ENCODE results near the gene SLC4A2. TPM values are rescaled to one million over a fixed set of nuclear protein-coding genes. Genes with fewer than 3 reads are reported as not detected.

Gene SLC4A2
- total and polyA plus RNA-seq, 4 donors = 27.5 to 98.8 (median 72.6) TPM

DNA sequence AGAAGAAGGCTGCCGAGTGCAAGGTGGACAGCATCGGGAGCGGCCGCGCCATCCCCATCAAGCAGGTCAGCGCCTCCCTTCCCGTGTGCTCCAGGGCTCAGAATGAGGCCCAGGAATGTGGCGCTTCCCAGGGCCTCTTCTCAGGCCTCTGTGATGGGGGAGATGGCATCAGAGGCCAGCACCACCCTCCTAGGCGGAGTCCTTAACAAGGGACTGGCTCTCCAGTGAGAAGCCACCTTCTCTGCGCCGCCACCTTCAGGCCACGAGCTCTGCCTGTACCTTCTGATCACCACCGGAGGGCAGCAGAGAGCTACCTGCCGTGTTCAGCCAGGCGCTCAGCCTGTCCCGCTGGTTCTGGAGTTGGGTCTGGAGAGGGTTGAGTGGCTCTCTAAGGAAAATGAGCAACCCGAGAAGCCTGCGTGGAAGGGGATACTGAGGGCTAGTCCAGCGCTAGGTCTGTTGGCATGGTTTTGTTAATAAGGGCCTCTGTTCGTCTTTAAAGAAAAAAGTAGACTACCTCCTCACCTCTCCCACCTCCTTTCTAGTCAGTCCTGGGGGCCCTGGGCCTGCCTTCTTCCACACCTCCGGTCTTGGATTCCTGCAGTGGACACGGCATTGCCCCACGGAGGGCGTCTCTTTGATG is 64.6 kb downstream of the SLC4A2 start:
- Histone ChIP-seq H3K27me3 (ENCODE audit: control insufficient read depth in 4 of 4, insufficient read depth in 4 of 4, low read length in 3 of 4) (no peaks in the 10 kb centered on the region), H3K4me1 (ENCODE audit: control insufficient read depth in 4 of 4, insufficient read depth in 4 of 4, low read length in 3 of 4) (no peaks in the 10 kb centered on the region), H3K9ac (ENCODE audit: low read depth in 1 of 2, low read length in 2 of 2) (no peak overlapping the region), H3K36me3 (ENCODE audit: control insufficient read depth in 4 of 4, insufficient read depth in 3 of 4, low read depth in 1 of 4, low read length in 3 of 4) (peaks cover 7 to 34% (median 14%) of the 10 kb centered on the region in 4 donors), H3K4me3 (ENCODE audit: low read depth in 1 of 3, low read length in 3 of 3) (no peak overlapping the region), H3K9me3 (ENCODE audit: control insufficient read depth in 4 of 4, low read length in 3 of 4) (no peaks in the 10 kb centered on the region), H3K27ac (ENCODE audit: low read depth in 1 of 2, low read length in 2 of 2) (peak overlapping the region in 1 of 2 donors; percentile 32)
- TF ChIP-seq RXRA (IDR thresholded peaks at IDR 0.05) (no peak), MAX (IDR thresholded peaks at IDR 0.05) (no peak), RAD21 (IDR thresholded peaks at IDR 0.05) (peak; percentile 83 to 90), SP1 (IDR thresholded peaks at IDR 0.05) (no peak), ZBTB33 (IDR thresholded peaks at IDR 0.05) (no peak), CTCF (IDR thresholded peaks at IDR 0.05; ENCODE audit: low read depth, low read length, missing input control) (peak; percentile 93), ATF3 (IDR thresholded peaks at IDR 0.05) (no peak)
- peak; percentile 87 for DNase-seq (ENCODE audit: low spot score)
- WGBS = 53% methylated on average over 24 of the region's 24 CpGs

DNA sequence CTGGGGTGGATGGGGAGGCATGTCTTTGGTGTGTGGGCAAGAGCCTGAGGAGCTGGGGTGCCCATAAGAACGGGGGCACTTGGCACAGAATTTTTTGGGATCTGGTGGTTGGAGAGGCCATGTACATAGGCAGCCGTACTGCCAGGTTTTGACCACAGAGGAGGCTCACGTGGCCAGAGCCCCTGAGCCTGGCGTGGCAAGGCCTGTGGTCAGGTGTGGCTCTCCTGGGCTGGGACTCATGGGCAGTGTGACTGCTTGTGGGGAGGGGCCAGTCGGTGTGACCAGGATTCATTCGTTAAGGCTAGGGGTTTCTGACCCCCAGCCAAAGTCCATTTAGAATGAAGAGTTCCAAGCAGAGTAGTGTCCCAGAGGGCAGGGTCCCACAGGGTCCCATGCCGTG is 65.1 kb downstream of the SLC4A2 start:
- Histone ChIP-seq H3K36me3 (ENCODE audit: control insufficient read depth in 4 of 4, insufficient read depth in 3 of 4, low read depth in 1 of 4, low read length in 3 of 4) (peaks cover 2 to 30% (median 14%) of the 10 kb centered on the region in 4 donors), H3K4me1 (ENCODE audit: control insufficient read depth in 4 of 4, insufficient read depth in 4 of 4, low read length in 3 of 4) (no peaks in the 10 kb centered on the region), H3K4me3 (ENCODE audit: low read depth in 1 of 3, low read length in 3 of 3) (no peak overlapping the region), H3K27me3 (ENCODE audit: control insufficient read depth in 4 of 4, insufficient read depth in 4 of 4, low read length in 3 of 4) (no peaks in the 10 kb centered on the region), H3K27ac (ENCODE audit: low read depth in 1 of 2, low read length in 2 of 2) (no peak overlapping the region), H3K9me3 (ENCODE audit: control insufficient read depth in 4 of 4, low read length in 3 of 4) (no peaks in the 10 kb centered on the region), H3K9ac (ENCODE audit: low read depth in 1 of 2, low read length in 2 of 2) (no peak overlapping the region)
- 87% methylated on average over 7 of the region's 7 CpGs for WGBS
- TF ChIP-seq TAF1 (conservative IDR thresholded peaks at IDR 0.05) = no peak
- no peak for TF ChIP-seq MAX (IDR thresholded peaks at IDR 0.05)
- TF ChIP-seq RAD21 (IDR thresholded peaks at IDR 0.05) = no peak
- TF ChIP-seq, protein P1, sequence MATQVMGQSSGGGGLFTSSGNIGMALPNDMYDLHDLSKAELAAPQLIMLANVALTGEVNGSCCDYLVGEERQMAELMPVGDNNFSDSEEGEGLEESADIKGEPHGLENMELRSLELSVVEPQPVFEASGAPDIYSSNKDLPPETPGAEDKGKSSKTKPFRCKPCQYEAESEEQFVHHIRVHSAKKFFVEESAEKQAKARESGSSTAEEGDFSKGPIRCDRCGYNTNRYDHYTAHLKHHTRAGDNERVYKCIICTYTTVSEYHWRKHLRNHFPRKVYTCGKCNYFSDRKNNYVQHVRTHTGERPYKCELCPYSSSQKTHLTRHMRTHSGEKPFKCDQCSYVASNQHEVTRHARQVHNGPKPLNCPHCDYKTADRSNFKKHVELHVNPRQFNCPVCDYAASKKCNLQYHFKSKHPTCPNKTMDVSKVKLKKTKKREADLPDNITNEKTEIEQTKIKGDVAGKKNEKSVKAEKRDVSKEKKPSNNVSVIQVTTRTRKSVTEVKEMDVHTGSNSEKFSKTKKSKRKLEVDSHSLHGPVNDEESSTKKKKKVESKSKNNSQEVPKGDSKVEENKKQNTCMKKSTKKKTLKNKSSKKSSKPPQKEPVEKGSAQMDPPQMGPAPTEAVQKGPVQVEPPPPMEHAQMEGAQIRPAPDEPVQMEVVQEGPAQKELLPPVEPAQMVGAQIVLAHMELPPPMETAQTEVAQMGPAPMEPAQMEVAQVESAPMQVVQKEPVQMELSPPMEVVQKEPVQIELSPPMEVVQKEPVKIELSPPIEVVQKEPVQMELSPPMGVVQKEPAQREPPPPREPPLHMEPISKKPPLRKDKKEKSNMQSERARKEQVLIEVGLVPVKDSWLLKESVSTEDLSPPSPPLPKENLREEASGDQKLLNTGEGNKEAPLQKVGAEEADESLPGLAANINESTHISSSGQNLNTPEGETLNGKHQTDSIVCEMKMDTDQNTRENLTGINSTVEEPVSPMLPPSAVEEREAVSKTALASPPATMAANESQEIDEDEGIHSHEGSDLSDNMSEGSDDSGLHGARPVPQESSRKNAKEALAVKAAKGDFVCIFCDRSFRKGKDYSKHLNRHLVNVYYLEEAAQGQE (IDR thresholded peaks at IDR 0.05) = no peak
- TF ChIP-seq GABPA (IDR thresholded peaks at IDR 0.05 in 1 of 2, conservative IDR thresholded peaks at IDR 0.05 in 1 of 2) = no peak
- no peak for TF ChIP-seq JUND (IDR thresholded peaks at IDR 0.05)
- TF ChIP-seq FOXA2 (IDR thresholded peaks at IDR 0.05) = no peak
- no peak for TF ChIP-seq SP1 (IDR thresholded peaks at IDR 0.05)
- no peak for TF ChIP-seq ATF3 (IDR thresholded peaks at IDR 0.05)
- no peak for TF ChIP-seq CTCF (IDR thresholded peaks at IDR 0.05; ENCODE audit: low read depth, low read length, missing input control)
- TF ChIP-seq HNF4A (conservative IDR thresholded peaks at IDR 0.05) = no peak
- TF ChIP-seq YY1 (IDR thresholded peaks at IDR 0.05) = no peak
- TF ChIP-seq HNF4G (IDR thresholded peaks at IDR 0.05) = no peak
- TF ChIP-seq FOXA1 (IDR thresholded peaks at IDR 0.05) = no peak
- TF ChIP-seq ZBTB33 (IDR thresholded peaks at IDR 0.05) = no peak
- TF ChIP-seq RXRA (IDR thresholded peaks at IDR 0.05) = no peak
- no peak for TF ChIP-seq EGR1 (IDR thresholded peaks at IDR 0.05; ENCODE audit: low read depth in 2 of 2)
- TF ChIP-seq NR2F2 (IDR thresholded peaks at IDR 0.05) = no peak
- DNase-seq (ENCODE audit: low spot score) = no peak
